ENCODE results near the gene TNNC2.

Gene TNNC2

DNA sequence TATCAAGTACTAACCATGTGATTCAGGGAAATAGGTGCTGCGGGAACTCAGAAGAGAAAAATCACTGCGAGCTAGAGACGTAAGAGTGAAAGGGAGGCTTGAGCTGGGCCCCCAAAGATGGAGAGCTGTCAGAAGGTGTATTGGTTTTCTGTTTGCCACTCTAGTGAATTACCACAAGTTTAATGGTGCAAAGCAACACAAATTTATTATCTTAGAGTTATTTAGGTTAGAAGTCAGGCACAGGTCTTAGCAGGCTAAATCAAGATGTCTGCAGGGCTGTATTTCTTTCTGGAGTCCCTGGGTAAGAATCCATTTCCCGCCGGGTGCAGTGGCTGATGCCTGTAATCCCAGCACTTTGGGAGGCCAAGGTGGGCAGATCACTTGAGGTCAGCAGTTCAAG lies 32.8 kb upstream of the TNNC2 start:
- Histone ChIP-seq H3K27me3 (ENCODE audit: control insufficient read depth in 3 of 3, insufficient read depth in 3 of 3, low read depth in 1 of 3, low read length in 3 of 3) (no peaks in the 10 kb centered on the region), H3K4me1 (ENCODE audit: control insufficient read depth in 2 of 2, insufficient read depth in 1 of 2, low read depth in 1 of 2, low read length in 2 of 2) (peaks cover 4 to 8% of the 10 kb centered on the region in 2 donors), H4K8ac (ENCODE audit: low read depth, low read length) (no peak overlapping the region), H3K9me3 (replicated peaks in 1 of 2; ENCODE audit: control insufficient read depth in 2 of 2, insufficient read depth in 1 of 2, low read depth in 1 of 2, low read length in 2 of 2) (no peaks in the 10 kb centered on the region), H3K4me3 (ENCODE audit: low read length in 2 of 2) (no peak overlapping the region), H3K9ac (ENCODE audit: low read depth, low read length, poor library complexity) (no peak overlapping the region), H3K23ac (ENCODE audit: low read depth, low read length, poor library complexity) (no peak overlapping the region), H3K14ac (ENCODE audit: low read length) (no peak overlapping the region), H2BK120ac (ENCODE audit: low read depth, low read length) (no peak overlapping the region), H2BK15ac (ENCODE audit: low read length) (no peak overlapping the region), H3K18ac (ENCODE audit: low read length) (no peak overlapping the region), H2BK12ac (ENCODE audit: low read length) (no peak overlapping the region), H3K27ac (replicated peaks; ENCODE audit: low read length) (no peak overlapping the region), H2BK5ac (ENCODE audit: low read length) (no peak overlapping the region), H3K4me2 (ENCODE audit: insufficient read depth, low read length, poor library complexity, severe bottlenecking) (no peak overlapping the region), H3K79me1 (ENCODE audit: low read depth, low read length) (peaks cover 2% of the 10 kb centered on the region), H3K36me3 (replicated peaks in 1 of 2; ENCODE audit: control insufficient read depth in 2 of 2, insufficient read depth in 2 of 2, low read length in 2 of 2) (peaks cover 0 to 2% of the 10 kb centered on the region in 2 donors), H2AK5ac (ENCODE audit: low read depth, low read length) (no peak overlapping the region), H3K4ac (ENCODE audit: low read length) (no peak overlapping the region), H2AFZ (ENCODE audit: low read length) (no peak overlapping the region), H4K91ac (ENCODE audit: low read depth, low read length, poor library complexity) (no peak overlapping the region)
- WGBS, 2 donors (ENCODE audit: extremely low coverage in 2 of 2, insufficient read length in 2 of 2, insufficient replicate concordance in 1 of 2), result no CpG with 5 or more reads among the region's 5 CpGs
- no peak for DNase-seq (ENCODE audit: low spot score)

DNA sequence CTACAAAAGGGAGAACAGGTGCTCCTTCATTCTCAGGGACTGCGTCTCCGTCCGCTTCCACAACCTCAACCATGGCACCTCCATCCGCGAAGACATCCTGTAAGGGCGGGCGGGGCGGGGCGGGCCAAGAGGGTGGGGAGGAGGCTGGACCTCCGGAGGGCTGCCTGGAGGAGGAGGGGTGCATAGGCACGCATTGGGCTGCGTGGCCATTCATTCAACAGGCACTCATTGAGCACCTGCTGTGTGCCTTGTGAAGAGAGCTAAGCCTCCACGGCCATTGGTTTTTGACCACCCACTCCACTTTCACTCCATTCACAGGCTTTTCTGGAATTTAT lies 30.7 kb upstream of the TNNC2 start:
- Histone ChIP-seq H2BK120ac (ENCODE audit: low read depth, low read length) (no peak overlapping the region), H3K4me2 (ENCODE audit: insufficient read depth, low read length, poor library complexity, severe bottlenecking) (peak overlapping the region; percentile 86)

DNA sequence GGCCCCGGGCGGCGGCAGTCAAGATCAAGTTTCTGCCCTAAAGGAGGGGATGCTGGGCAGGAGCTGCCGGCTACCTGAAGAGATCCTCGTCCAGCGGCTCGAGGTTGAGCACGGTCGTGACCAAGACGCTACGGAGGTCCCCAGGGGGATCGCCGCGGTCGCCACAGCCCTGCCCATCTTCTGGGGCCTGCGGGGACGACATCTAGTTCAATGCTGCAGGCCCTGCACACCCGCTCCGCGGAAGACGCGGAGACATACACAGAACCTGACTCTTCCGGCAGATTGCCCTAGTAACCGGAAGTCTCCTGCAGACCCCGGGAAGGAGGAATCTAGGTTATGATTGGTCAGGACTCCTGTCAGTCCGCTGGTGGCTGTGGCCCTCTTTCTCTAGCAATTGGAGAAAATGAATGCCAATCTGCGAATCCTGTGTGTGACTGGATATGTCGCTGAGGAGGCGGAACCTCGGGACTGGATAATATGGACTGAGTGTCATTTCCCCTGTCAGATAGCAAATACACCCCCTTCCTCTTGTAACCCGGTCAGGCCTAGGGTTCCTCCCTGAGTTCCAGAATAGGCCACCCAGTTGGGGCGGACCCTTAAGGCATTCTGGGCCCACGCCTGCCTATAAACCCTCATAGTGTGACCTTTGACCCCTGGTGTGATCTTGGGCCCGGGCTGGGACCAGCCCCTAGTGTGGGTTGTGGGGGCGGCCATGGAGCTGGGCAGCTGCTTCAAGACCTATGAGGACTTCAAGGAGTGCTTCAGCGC lies 30.2 kb upstream of the TNNC2 start, which contains the start of the genes ACOT8 and ZSWIM3:
TSS of gene ACOT8 (minus strand) at position 279 of the 768 bp plus-strand sequence. CDS start at position 202, 77 bp downstream.
TSS of gene ZSWIM3 (plus strand) at position 501 of the 768 bp plus-strand sequence. CDS start at position 713, 212 bp downstream.
- peak within 1 kb of the TSS; percentile 86 for H3K4me2 ChIP-seq (ENCODE audit: insufficient read depth, low read length, poor library complexity, severe bottlenecking)
- H3K4me1 ChIP-seq (ENCODE audit: control insufficient read depth in 2 of 2, insufficient read depth in 1 of 2, low read depth in 1 of 2, low read length in 2 of 2), result peaks cover 4 to 8% of the 10 kb centered on the region in 2 donors
- H3K27me3 ChIP-seq (ENCODE audit: control insufficient read depth in 3 of 3, insufficient read depth in 3 of 3, low read depth in 1 of 3, low read length in 3 of 3), result no peaks in the 10 kb centered on the region
- no peak within 1 kb of the TSS for H2BK120ac ChIP-seq (ENCODE audit: low read depth, low read length)
- H3K18ac ChIP-seq (ENCODE audit: low read length), result peak within 1 kb of the TSS; percentile 89
- WGBS, 2 donors (ENCODE audit: extremely low coverage in 2 of 2, insufficient read length in 2 of 2, insufficient replicate concordance in 1 of 2), result no CpG with 5 or more reads among the region's 36 CpGs
- H3K27ac ChIP-seq (replicated peaks; ENCODE audit: low read length), result no peak within 1 kb of the TSS
- peak within 1 kb of the TSS; percentile 34 for H3K23ac ChIP-seq (ENCODE audit: low read depth, low read length, poor library complexity)
- peak within 1 kb of the TSS; percentile 95 for H3K9ac ChIP-seq (ENCODE audit: low read depth, low read length, poor library complexity)
- peaks cover 0 to 11% of the 10 kb centered on the region in 2 donors for H3K36me3 ChIP-seq (replicated peaks in 1 of 2; ENCODE audit: control insufficient read depth in 2 of 2, insufficient read depth in 2 of 2, low read length in 2 of 2)
- DNase-seq (ENCODE audit: low spot score), result peak; percentile 100
- no peak within 1 kb of the TSS for H2BK15ac ChIP-seq (ENCODE audit: low read length)
- H2BK12ac ChIP-seq (ENCODE audit: low read length), result no peak within 1 kb of the TSS
- H3K79me1 ChIP-seq (ENCODE audit: low read depth, low read length), result peaks cover 2% of the 10 kb centered on the region
- no peaks in the 10 kb centered on the region for H3K9me3 ChIP-seq (replicated peaks in 1 of 2; ENCODE audit: control insufficient read depth in 2 of 2, insufficient read depth in 1 of 2, low read depth in 1 of 2, low read length in 2 of 2)
- H3K4ac ChIP-seq (ENCODE audit: low read length), result no peak within 1 kb of the TSS
- H3K14ac ChIP-seq (ENCODE audit: low read length), result no peak within 1 kb of the TSS
- peak within 1 kb of the TSS; percentile 89 for H2AFZ ChIP-seq (ENCODE audit: low read length)
- H2BK5ac ChIP-seq (ENCODE audit: low read length), result no peak within 1 kb of the TSS
- peak within 1 kb of the TSS; percentile 71 to 97 for H3K4me3 ChIP-seq (ENCODE audit: low read length in 2 of 2)
- no peak within 1 kb of the TSS for H4K91ac ChIP-seq (ENCODE audit: low read depth, low read length, poor library complexity)
- no peak within 1 kb of the TSS for H2AK5ac ChIP-seq (ENCODE audit: low read depth, low read length)
- no peak within 1 kb of the TSS for H4K8ac ChIP-seq (ENCODE audit: low read depth, low read length)

More for the DNA sequence above, 30.7 kb upstream of the TNNC2 start:
- no peak overlapping the region for H4K91ac ChIP-seq (ENCODE audit: low read depth, low read length, poor library complexity)
- H3K27me3 ChIP-seq (ENCODE audit: control insufficient read depth in 3 of 3, insufficient read depth in 3 of 3, low read depth in 1 of 3, low read length in 3 of 3), result no peaks in the 10 kb centered on the region
- H3K27ac ChIP-seq (replicated peaks; ENCODE audit: low read length), result no peak overlapping the region
- H3K4ac ChIP-seq (ENCODE audit: low read length), result no peak overlapping the region
- H3K79me1 ChIP-seq (ENCODE audit: low read depth, low read length), result peaks cover 2% of the 10 kb centered on the region
- no peaks in the 10 kb centered on the region for H3K9me3 ChIP-seq (replicated peaks in 1 of 2; ENCODE audit: control insufficient read depth in 2 of 2, insufficient read depth in 1 of 2, low read depth in 1 of 2, low read length in 2 of 2)
- DNase-seq (ENCODE audit: low spot score), result no peak
- no peak overlapping the region for H3K14ac ChIP-seq (ENCODE audit: low read length)
- H3K23ac ChIP-seq (ENCODE audit: low read depth, low read length, poor library complexity), result no peak overlapping the region
- no peak overlapping the region for H2BK15ac ChIP-seq (ENCODE audit: low read length)
- peak overlapping the region; percentile 31 for H3K9ac ChIP-seq (ENCODE audit: low read depth, low read length, poor library complexity)
- WGBS, 2 donors (ENCODE audit: extremely low coverage in 2 of 2, insufficient read length in 2 of 2, insufficient replicate concordance in 1 of 2), result no CpG with 5 or more reads among the region's 13 CpGs
- H3K4me1 ChIP-seq (ENCODE audit: control insufficient read depth in 2 of 2, insufficient read depth in 1 of 2, low read depth in 1 of 2, low read length in 2 of 2), result peaks cover 4 to 8% of the 10 kb centered on the region in 2 donors
- no peak overlapping the region for H2BK5ac ChIP-seq (ENCODE audit: low read length)
- peak overlapping the region; percentile 71 to 81 for H3K4me3 ChIP-seq (ENCODE audit: low read length in 2 of 2)
- H2AK5ac ChIP-seq (ENCODE audit: low read depth, low read length), result no peak overlapping the region
- no peak overlapping the region for H2BK12ac ChIP-seq (ENCODE audit: low read length)
- H3K36me3 ChIP-seq (replicated peaks in 1 of 2; ENCODE audit: control insufficient read depth in 2 of 2, insufficient read depth in 2 of 2, low read length in 2 of 2), result peaks cover 0 to 11% of the 10 kb centered on the region in 2 donors
- no peak overlapping the region for H4K8ac ChIP-seq (ENCODE audit: low read depth, low read length)
- H3K18ac ChIP-seq (ENCODE audit: low read length), result peak overlapping the region; percentile 54
- H2AFZ ChIP-seq (ENCODE audit: low read length), result peak overlapping the region; percentile 88

DNA sequence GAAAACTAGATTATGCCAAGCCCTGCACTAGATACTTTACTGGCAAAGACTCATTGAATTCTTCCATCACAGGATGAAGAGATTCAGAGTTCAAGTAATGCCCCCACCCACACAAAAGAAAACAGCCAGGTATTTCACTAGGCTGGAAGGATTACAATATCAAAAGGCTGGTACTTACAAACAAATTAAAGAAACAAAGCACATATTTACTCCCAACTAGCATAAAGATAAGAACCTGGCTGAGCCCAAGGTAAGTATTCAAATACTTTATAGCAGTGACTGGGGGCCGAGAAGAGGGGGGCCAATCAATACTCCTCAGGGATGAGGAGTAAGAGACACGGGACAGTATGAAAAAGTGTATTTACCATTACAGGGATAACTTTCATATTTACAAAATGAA lies 26.4 kb upstream of the TNNC2 start:
- Histone ChIP-seq H3K14ac (ENCODE audit: low read length) (no peak overlapping the region), H3K4me2 (ENCODE audit: insufficient read depth, low read length, poor library complexity, severe bottlenecking) (no peak overlapping the region), H3K36me3 (replicated peaks in 1 of 2; ENCODE audit: control insufficient read depth in 2 of 2, insufficient read depth in 2 of 2, low read length in 2 of 2) (peaks cover 0 to 20% of the 10 kb centered on the region in 2 donors), H3K18ac (ENCODE audit: low read length) (no peak overlapping the region), H3K9me3 (replicated peaks in 1 of 2; ENCODE audit: control insufficient read depth in 2 of 2, insufficient read depth in 1 of 2, low read depth in 1 of 2, low read length in 2 of 2) (no peaks in the 10 kb centered on the region), H3K4ac (ENCODE audit: low read length) (no peak overlapping the region), H2BK15ac (ENCODE audit: low read length) (no peak overlapping the region), H2BK5ac (ENCODE audit: low read length) (no peak overlapping the region), H4K91ac (ENCODE audit: low read depth, low read length, poor library complexity) (no peak overlapping the region), H2AFZ (ENCODE audit: low read length) (no peak overlapping the region), H2AK5ac (ENCODE audit: low read depth, low read length) (no peak overlapping the region), H3K4me1 (ENCODE audit: control insufficient read depth in 2 of 2, insufficient read depth in 1 of 2, low read depth in 1 of 2, low read length in 2 of 2) (peaks cover 4 to 8% of the 10 kb centered on the region in 2 donors), H3K23ac (ENCODE audit: low read depth, low read length, poor library complexity) (no peak overlapping the region), H3K9ac (ENCODE audit: low read depth, low read length, poor library complexity) (no peak overlapping the region), H3K27ac (replicated peaks; ENCODE audit: low read length) (no peak overlapping the region), H3K4me3 (ENCODE audit: low read length in 2 of 2) (no peak overlapping the region), H2BK12ac (ENCODE audit: low read length) (no peak overlapping the region), H2BK120ac (ENCODE audit: low read depth, low read length) (no peak overlapping the region), H3K79me1 (ENCODE audit: low read depth, low read length) (peaks cover 2% of the 10 kb centered on the region), H4K8ac (ENCODE audit: low read depth, low read length) (no peak overlapping the region), H3K27me3 (ENCODE audit: control insufficient read depth in 3 of 3, insufficient read depth in 3 of 3, low read depth in 1 of 3, low read length in 3 of 3) (no peaks in the 10 kb centered on the region)
- DNase-seq (ENCODE audit: low spot score), result no peak
- WGBS, 2 donors (ENCODE audit: extremely low coverage in 2 of 2, insufficient read length in 2 of 2, insufficient replicate concordance in 1 of 2), result no CpG with 5 or more reads among the region's 2 CpGs

Data from neuronal stem cell (in vitro differentiated cells).